GM12891 (cell line): ENCODE results near the gene CBX6.

ENCODE experiments used
- PAX5 ChIP-seq: IDR thresholded peaks from 2 replicates; pipeline ENCODE4 v1.6.1; 2011; ENCODE audit warnings: low read length, moderate library complexity, mild to moderate bottlenecking; ENCODE audit not compliant: insufficient read depth, severe bottlenecking
- POLR2A ChIP-seq: IDR thresholded peaks from 2 replicates; pipeline ENCODE4 v1.6.1; 2011; ENCODE audit warnings: low read depth, low read length, control low read depth
- POLR2AphosphoS5 ChIP-seq: IDR thresholded peaks from 2 replicates; pipeline ENCODE4 v1.6.1; 2011; ENCODE audit warnings: low read depth, low read length, control low read depth
- POU2F2 ChIP-seq: IDR thresholded peaks from 2 replicates; pipeline ENCODE4 v1.6.1; 2011; ENCODE audit warnings: low read depth, mild to moderate bottlenecking, control low read depth, low read length, moderate library complexity
- SPI1 ChIP-seq: IDR thresholded peaks from 2 replicates; pipeline ENCODE4 v1.6.1; 2011; ENCODE audit warnings: low read depth, low read length, control low read depth
- TAF1 ChIP-seq: IDR thresholded peaks from 2 replicates; pipeline ENCODE4 v1.6.1; 2011; ENCODE audit warnings: low read depth, low read length, control low read depth

- TF ChIP-seq POLR2AphosphoS5 = no peak
- TF ChIP-seq POLR2A = no peak
- TF ChIP-seq TAF1 = no peak
- TF ChIP-seq PAX5 = no peak
- no peak for TF ChIP-seq POU2F2
- no peak for TF ChIP-seq SPI1
Measured at GRCh38 chr22:38919631-38920190, 47.7 kb upstream of the CBX6 start.
